Parathyroid adenoma (tissue), 2 donors: Measurements from ENCODE around the gene RRP8.

Source experiments
- H2AFZ ChIP-seq: fragments of 300-600 bp; sonication (generic); one replicate; pipeline ENCODE4 v1.7.0; 2017; ENCODE audit warnings: antibody characterized with exemption, mild to moderate bottlenecking
- H3K27ac ChIP-seq: fragments of 300-600 bp; sonication (generic); one replicate; pipeline ENCODE4 v1.7.0; 2017
- H3K27me3 ChIP-seq: fragments of 300-600 bp; sonication (generic); one replicate; pipeline ENCODE4 v1.7.0; 2017; ENCODE audit warnings: low read length; ENCODE audit not compliant: control insufficient read depth, insufficient read depth
- H3K36me3 ChIP-seq: fragments of 300-600 bp; sonication (generic); one replicate; pipeline ENCODE4 v1.7.0; 2017; ENCODE audit warnings: low read length; ENCODE audit not compliant: control insufficient read depth, insufficient read depth
- H3K4me1 ChIP-seq: fragments of 300-600 bp; sonication (generic); one replicate; pipeline ENCODE4 v1.7.0; 2017; ENCODE audit warnings: control low read depth
- H3K4me2 ChIP-seq: fragments of 300-600 bp; sonication (generic); one replicate; pipeline ENCODE4 v1.7.0; 2017; ENCODE audit warnings: low read length
- H3K4me3 ChIP-seq: fragments of 300-600 bp; sonication (generic); one replicate; pipeline ENCODE4 v1.7.0; 2017; ENCODE audit warnings: low read depth, low read length
- H3K79me2 ChIP-seq: fragments of 300-600 bp; sonication (generic); one replicate; pipeline ENCODE4 v1.7.0; 2017; ENCODE audit warnings: control low read depth
- H3K9ac ChIP-seq: fragments of 300-600 bp; sonication (generic); one replicate; pipeline ENCODE4 v1.7.0; 2017; ENCODE audit warnings: mild to moderate bottlenecking
- H3K9me3 ChIP-seq: fragments of 300-600 bp; sonication (generic); one replicate; pipeline ENCODE4 v1.7.0; 2017; ENCODE audit warnings: low read length; ENCODE audit not compliant: control insufficient read depth
- TF ChIP-seq, protein P1 (sequence below): fragments of 300-600 bp; sonication (generic); IDR thresholded peaks from one replicate; pipeline ENCODE4 v1.7.0; 2017; ENCODE audit warnings: antibody characterized with exemption, mild to moderate bottlenecking
- donor health status: primary hyperparathyroidism.

Gene RRP8

DNA sequence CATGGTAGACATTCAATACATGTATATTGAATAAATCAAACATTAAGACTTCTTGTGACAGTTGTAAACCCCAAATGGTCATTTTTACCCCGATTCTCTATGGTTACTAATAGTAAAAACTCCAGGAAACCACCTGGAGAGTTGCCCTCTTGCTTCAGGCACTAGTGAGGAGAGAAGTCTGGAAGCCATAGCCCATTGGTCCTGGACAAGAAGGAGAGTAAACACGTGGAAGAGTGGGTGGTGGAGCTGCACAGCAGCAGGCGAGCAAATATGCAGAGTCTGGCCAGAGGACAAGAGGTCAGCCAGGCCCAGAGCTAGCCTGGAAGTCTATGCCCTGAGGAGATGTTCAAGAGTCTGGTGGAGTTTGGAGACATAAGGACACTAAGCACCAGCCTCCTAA is 34.5 kb upstream of the RRP8 start:
- TF ChIP-seq, protein P1, sequence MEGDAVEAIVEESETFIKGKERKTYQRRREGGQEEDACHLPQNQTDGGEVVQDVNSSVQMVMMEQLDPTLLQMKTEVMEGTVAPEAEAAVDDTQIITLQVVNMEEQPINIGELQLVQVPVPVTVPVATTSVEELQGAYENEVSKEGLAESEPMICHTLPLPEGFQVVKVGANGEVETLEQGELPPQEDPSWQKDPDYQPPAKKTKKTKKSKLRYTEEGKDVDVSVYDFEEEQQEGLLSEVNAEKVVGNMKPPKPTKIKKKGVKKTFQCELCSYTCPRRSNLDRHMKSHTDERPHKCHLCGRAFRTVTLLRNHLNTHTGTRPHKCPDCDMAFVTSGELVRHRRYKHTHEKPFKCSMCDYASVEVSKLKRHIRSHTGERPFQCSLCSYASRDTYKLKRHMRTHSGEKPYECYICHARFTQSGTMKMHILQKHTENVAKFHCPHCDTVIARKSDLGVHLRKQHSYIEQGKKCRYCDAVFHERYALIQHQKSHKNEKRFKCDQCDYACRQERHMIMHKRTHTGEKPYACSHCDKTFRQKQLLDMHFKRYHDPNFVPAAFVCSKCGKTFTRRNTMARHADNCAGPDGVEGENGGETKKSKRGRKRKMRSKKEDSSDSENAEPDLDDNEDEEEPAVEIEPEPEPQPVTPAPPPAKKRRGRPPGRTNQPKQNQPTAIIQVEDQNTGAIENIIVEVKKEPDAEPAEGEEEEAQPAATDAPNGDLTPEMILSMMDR = no peak
- no peaks in the 10 kb centered on the region for H3K4me1 ChIP-seq
- no peaks in the 10 kb centered on the region for H3K27me3 ChIP-seq
- H3K4me3 ChIP-seq = no peak overlapping the region
- no peaks in the 10 kb centered on the region for H3K9me3 ChIP-seq
- H2AFZ ChIP-seq = no peak overlapping the region
- H3K4me2 ChIP-seq = no peak overlapping the region
- no peak overlapping the region for H3K27ac ChIP-seq
- H3K9ac ChIP-seq = no peak overlapping the region
- H3K36me3 ChIP-seq = no peaks in the 10 kb centered on the region
- H3K79me2 ChIP-seq = no peaks in the 10 kb centered on the region

DNA sequence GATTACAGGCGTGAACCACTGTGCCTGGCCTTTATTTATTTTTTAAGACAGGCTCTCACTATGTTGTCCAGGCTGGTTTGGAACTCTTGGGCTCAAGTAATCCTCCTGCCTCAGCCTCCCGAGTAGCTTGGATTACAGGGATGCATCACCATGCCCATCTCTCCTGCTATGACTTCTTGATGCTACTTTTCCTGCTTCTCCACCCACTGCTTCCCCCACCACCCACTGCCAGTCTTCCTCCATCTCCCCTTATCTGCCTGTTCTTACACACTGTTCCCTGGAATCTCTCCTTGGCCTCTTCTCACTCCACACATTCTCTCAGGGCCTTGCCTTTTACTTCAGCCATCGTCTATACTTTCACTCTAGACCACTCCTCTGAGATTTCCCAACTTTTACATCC is 33.1 kb upstream of the RRP8 start:
- H3K4me1 ChIP-seq = no peaks in the 10 kb centered on the region
- no peaks in the 10 kb centered on the region for H3K9me3 ChIP-seq
- no peaks in the 10 kb centered on the region for H3K36me3 ChIP-seq
- no peaks in the 10 kb centered on the region for H3K27me3 ChIP-seq
- H3K79me2 ChIP-seq = no peaks in the 10 kb centered on the region
- no peak overlapping the region for H3K4me3 ChIP-seq
- H3K27ac ChIP-seq = no peak overlapping the region
- no peak overlapping the region for H2AFZ ChIP-seq
- TF ChIP-seq, protein P1 = no peak
- H3K9ac ChIP-seq = no peak overlapping the region
- H3K4me2 ChIP-seq = no peak overlapping the region

DNA sequence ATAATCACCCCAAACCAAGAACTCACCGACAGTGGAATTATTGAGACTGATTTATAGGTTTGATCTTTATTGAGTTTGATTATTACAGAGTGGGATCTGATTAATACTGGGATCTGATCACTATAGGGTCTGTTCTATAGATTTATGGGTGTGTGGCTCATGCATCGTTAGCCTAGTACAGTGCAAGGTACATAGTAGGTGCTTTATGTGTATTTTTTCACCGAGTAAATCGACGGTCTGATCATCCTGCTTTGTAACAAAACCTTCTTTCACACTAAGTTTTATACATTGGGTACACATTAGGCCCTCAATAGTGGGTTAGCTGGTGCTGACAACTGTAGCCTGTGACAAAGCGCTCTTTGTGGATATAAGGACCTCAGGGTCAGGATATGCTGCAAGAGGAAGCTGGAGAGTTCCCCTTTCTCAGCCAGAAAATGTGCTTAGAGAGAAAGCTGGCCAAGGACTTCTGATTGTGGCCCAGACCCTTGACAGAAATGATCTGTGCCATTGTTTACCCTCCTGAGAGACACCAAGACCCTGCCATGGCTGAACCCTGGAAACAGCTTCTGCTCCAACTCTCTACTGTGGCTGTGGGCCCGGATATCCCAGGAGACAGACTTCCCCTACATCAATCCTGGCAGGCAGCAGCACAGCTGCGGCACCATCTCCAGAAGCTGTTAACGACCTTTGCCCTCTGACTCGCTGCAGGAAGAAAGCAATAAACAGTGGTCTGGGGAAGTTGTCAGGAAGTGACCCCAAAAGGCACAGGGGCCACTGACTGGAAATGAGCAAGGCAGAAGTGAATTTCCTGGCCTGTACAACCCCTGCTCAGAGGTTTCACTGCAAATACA is 31.9 kb upstream of the RRP8 start:
- H3K9me3 ChIP-seq = no peaks in the 10 kb centered on the region
- peak overlapping the region; percentile 47 for H3K27ac ChIP-seq
- no peak overlapping the region for H2AFZ ChIP-seq
- H3K4me1 ChIP-seq = no peaks in the 10 kb centered on the region
- no peaks in the 10 kb centered on the region for H3K36me3 ChIP-seq
- H3K4me3 ChIP-seq = no peak overlapping the region
- no peak overlapping the region for H3K4me2 ChIP-seq
- no peak overlapping the region for H3K9ac ChIP-seq
- no peaks in the 10 kb centered on the region for H3K27me3 ChIP-seq
- TF ChIP-seq, protein P1 = no peak
- H3K79me2 ChIP-seq = no peaks in the 10 kb centered on the region

DNA sequence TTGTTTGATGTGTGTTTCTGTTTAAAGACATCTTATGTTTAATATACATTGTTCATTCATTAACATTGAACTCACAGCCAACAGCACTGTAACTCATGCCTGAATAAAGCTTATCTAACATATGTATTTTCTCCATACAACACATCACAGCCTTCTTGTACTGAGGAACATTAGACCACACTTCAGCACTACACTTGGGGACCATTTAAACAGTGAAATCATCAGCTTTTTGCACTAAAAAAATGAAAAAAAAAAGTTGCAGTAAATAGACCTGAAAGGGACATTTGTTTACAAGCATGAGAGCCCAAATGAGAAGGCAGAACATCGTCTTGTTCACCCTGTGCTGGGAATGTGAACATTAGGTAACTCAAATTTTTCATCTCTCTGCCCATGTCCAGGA is 31.1 kb upstream of the RRP8 start:
- Histone ChIP-seq H3K27me3 (no peaks in the 10 kb centered on the region), H3K4me1 (no peaks in the 10 kb centered on the region), H3K9ac (no peak overlapping the region), H3K4me2 (no peak overlapping the region), H2AFZ (no peak overlapping the region), H3K79me2 (no peaks in the 10 kb centered on the region), H3K36me3 (no peaks in the 10 kb centered on the region), H3K27ac (no peak overlapping the region), H3K9me3 (no peaks in the 10 kb centered on the region), H3K4me3 (no peak overlapping the region)
- TF ChIP-seq, protein P1 = no peak
